K562 (cell line): ENCODE data around the gene MARK4. TPM values are rescaled to one million over a fixed set of nuclear protein-coding genes. Genes with fewer than 3 reads are reported as not detected.

ENCODE experiments used
- BDP1 ChIP-seq: IDR thresholded peaks from 3 replicates; pipeline ENCODE4 v1.6.1; 2011; ENCODE audit not compliant: insufficient read length, insufficient read depth
- HMGN3 ChIP-seq: IDR thresholded peaks from 2 replicates; pipeline ENCODE4 v1.6.1; 2011; ENCODE audit warnings: borderline replicate concordance, low read depth, mild to moderate bottlenecking, mixed read lengths, low read length; ENCODE audit not compliant: insufficient read length; ENCODE audit errors: extremely low read depth
- IFI16 ChIP-seq: fragments of 250-450 bp; sonication (Bioruptor Pico); IDR thresholded peaks from 2 replicates; pipeline ENCODE4 v2.1.2; 2022; ENCODE audit warnings: mild to moderate bottlenecking, inconsistent platforms
- KDM2B ChIP-seq: fragments of 250-450 bp; sonication (Bioruptor Pico); IDR thresholded peaks from 2 replicates; pipeline ENCODE4 v1.8.0; 2021; ENCODE audit warnings: mild to moderate bottlenecking, moderate library complexity
- LEF1 ChIP-seq: fragments of 450-650 bp; IDR thresholded peaks from 2 replicates; pipeline ENCODE4 v1.6.1; 2016; ENCODE audit warnings: mild to moderate bottlenecking
- NFE2 ChIP-seq: IDR thresholded peaks from 2 replicates; pipeline ENCODE4 v1.6.1; 2014; ENCODE audit warnings: antibody characterized with exemption, low read depth
- POLR2A ChIP-seq: fragments of 450-650 bp; conservative IDR thresholded peaks from 2 replicates; pipeline ENCODE4 v1.6.1; 2016
- POLR2H ChIP-seq: IDR thresholded peaks from 2 replicates; pipeline ENCODE4 v1.6.1; 2016; ENCODE audit warnings: missing genetic modification characterization, low read depth, mild to moderate bottlenecking, control low read depth, missing compliant biosample characterization, moderate library complexity
- RBFOX2 ChIP-seq: fragments of 200-400 bp; formaldehyde crosslinking; IDR thresholded peaks from 2 replicates; pipeline ENCODE4 v1.6.1; 2017; ENCODE audit warnings: low read depth, mild to moderate bottlenecking, low read length, moderate library complexity
- SMAD4 ChIP-seq: fragments of 250-450 bp; sonication (Bioruptor Pico); conservative IDR thresholded peaks from 2 replicates; pipeline ENCODE4 v1.8.0; 2021; ENCODE audit warnings: inconsistent platforms, mild to moderate bottlenecking, moderate library complexity
- SREBF1 ChIP-seq: fragments of 150-350 bp; IDR thresholded peaks from 2 replicates; pipeline ENCODE4 v1.6.1; 2014; ENCODE audit warnings: antibody characterized with exemption, low read depth, low read length, borderline replicate concordance
- XRCC3 ChIP-seq: fragments of 450-650 bp; IDR thresholded peaks from 2 replicates; pipeline ENCODE4 v1.6.1; 2017; ENCODE audit warnings: mild to moderate bottlenecking, moderate library complexity
- ZBED1 ChIP-seq: IDR thresholded peaks from 2 replicates; pipeline ENCODE4 v1.6.1; 2014
- ZFP36 ChIP-seq: fragments of 150-350 bp; IDR thresholded peaks from 2 replicates; pipeline ENCODE4 v1.6.1; 2018; ENCODE audit warnings: low read length, low read depth; ENCODE audit not compliant: partially characterized antibody
- ZNF212 ChIP-seq: fragments of 450-650 bp; formaldehyde crosslinking; IDR thresholded peaks from 2 replicates; pipeline ENCODE4 v1.4.0; 2020; ENCODE audit warnings: mild to moderate bottlenecking
- ZNF3 ChIP-seq: fragments of 250-450 bp; sonication (Bioruptor Pico); IDR thresholded peaks from 2 replicates; pipeline ENCODE4 v1.5.0; 2021; ENCODE audit warnings: mild to moderate bottlenecking, moderate library complexity
- ZNF699 ChIP-seq: fragments of 250-450 bp; sonication (Bioruptor Pico); IDR thresholded peaks from 2 replicates; pipeline ENCODE4 v1.8.0; 2021; ENCODE audit warnings: mild to moderate bottlenecking, moderate library complexity; ENCODE audit not compliant: insufficient replicate concordance
- polyA plus RNA-seq, 8 experiments: library from polyadenylated mRNA; depleted of rRNA in 4 of 8; stranded (reverse) in 5 of 8; unstranded in 3 of 8; fragments of >200 nt; fragmentation: Nextera tagmentation in 2 of 8; fragmentation: Illumina TruSeq in 1 of 8; extraction: Ambion mirVana in 2 of 8; extraction: Trizol in 1 of 8; gene quantifications; 2 replicates each; pipeline versions ENCODE4 v1.2.1 to v1.2.3, GENCODE V29; 2011 to 2014; ENCODE audit warnings: inconsistent platforms in 1 of 8, missing spikeins in 1 of 8
- total RNA-seq, 7 experiments: library from RNA; depleted of rRNA in 6 of 7; stranded (reverse); fragments of >200 nt in 6 of 7; fragmentation: Illumina TruSeq in 2 of 7; extraction: Trizol in 2 of 7; gene quantifications; 2 replicates each; pipeline versions ENCODE4 v1.2.1 to v1.2.3, GENCODE V29; 2011 to 2021; ENCODE audit warnings: low replicate concordance in 1 of 7
- TF ChIP-seq, protein P1 (sequence below): fragments of 450-650 bp; IDR thresholded peaks from 2 replicates; pipeline ENCODE4 v1.7.1; 2018; ENCODE audit warnings: mild to moderate bottlenecking, low read depth; ENCODE audit not compliant: partially characterized antibody
- TF ChIP-seq, protein P2 (sequence below), 3 experiments: fragments of 200-800 bp in 1 of 3; sonication (Bioruptor generic) in 1 of 3; sonication (generic) in 1 of 3; formaldehyde crosslinking in 1 of 3; IDR thresholded peaks; 2 replicates each; pipeline versions ENCODE4 v1.6.1 to v1.8.0; 2016 to 2022; ENCODE audit warnings: mild to moderate bottlenecking in 2 of 3, missing compliant biosample characterization in 2 of 3, missing genetic modification characterization in 2 of 3, missing genetic modification reagents in 1 of 3
- TF ChIP-seq, protein P3 (sequence below): sonication (generic); formaldehyde crosslinking; IDR thresholded peaks from 2 replicates; pipeline ENCODE4 v1.8.0; 2023; ENCODE audit warnings: mild to moderate bottlenecking, missing genetic modification reagents
- TF ChIP-seq, protein P4 (sequence below): fragments of 200-800 bp; sonication (Bioruptor generic); IDR thresholded peaks from 2 replicates; pipeline ENCODE4 v1.6.1; 2017; ENCODE audit warnings: missing genetic modification characterization, missing compliant biosample characterization

The MARK4 gene
- total and polyA plus RNA-seq, 9 of the 15 experiments (the other 6 are each of a cell fraction or from before 2014, with no cell fraction given) = 0.52 to 29.4 (median 8.6) TPM

DNA sequence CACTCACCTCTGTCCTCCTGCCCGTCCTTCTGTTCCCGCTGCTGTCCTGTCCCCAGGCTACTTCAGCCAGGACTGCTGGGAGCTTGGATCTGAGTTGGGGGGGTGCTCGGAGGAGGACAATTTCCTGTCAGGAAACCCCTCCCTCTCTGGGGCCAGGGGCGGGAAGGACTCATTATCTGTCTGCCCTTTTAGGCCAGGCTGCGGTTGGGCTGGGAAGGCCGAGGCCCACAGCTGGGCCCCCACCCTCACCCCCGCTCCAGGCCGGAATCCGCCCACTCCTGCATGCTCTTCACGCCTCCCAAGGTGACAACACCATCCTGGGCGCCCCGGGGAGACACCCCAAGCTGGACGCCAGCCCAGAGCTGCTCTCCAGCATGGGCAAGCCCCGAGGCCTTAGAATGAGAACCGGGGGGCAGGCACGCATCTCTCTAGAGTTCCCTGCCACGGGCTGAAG lies 5.7 kb upstream of the MARK4 start, which contains the start of gene EXOC3L2 (continued):
- TF ChIP-seq, protein P1, sequence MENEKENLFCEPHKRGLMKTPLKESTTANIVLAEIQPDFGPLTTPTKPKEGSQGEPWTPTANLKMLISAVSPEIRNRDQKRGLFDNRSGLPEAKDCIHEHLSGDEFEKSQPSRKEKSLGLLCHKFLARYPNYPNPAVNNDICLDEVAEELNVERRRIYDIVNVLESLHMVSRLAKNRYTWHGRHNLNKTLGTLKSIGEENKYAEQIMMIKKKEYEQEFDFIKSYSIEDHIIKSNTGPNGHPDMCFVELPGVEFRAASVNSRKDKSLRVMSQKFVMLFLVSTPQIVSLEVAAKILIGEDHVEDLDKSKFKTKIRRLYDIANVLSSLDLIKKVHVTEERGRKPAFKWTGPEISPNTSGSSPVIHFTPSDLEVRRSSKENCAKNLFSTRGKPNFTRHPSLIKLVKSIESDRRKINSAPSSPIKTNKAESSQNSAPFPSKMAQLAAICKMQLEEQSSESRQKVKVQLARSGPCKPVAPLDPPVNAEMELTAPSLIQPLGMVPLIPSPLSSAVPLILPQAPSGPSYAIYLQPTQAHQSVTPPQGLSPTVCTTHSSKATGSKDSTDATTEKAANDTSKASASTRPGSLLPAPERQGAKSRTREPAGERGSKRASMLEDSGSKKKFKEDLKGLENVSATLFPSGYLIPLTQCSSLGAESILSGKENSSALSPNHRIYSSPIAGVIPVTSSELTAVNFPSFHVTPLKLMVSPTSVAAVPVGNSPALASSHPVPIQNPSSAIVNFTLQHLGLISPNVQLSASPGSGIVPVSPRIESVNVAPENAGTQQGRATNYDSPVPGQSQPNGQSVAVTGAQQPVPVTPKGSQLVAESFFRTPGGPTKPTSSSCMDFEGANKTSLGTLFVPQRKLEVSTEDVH = no peak
- TF ChIP-seq, protein P2, sequence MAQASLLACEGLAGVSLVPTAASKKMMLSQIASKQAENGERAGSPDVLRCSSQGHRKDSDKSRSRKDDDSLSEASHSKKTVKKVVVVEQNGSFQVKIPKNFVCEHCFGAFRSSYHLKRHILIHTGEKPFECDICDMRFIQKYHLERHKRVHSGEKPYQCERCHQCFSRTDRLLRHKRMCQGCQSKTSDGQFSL (CRISPR knock-in tag; IDR thresholded peaks at IDR 0.05) = peak; percentile 73; the same call in 1 of the 2 replicates
- TF ChIP-seq, protein P2 (tag; IDR thresholded peaks at IDR 0.05) = no peak; a peak in 1 of 4 replicates
- TF ChIP-seq ZFP36 (no peak), ZNF699 (no peak), SMAD4 (peak; percentile 89), IFI16 (no peak), ZNF3 (no peak), NFE2 (no peak), HMGN3 (peak; percentile 85), KDM2B (CRISPR knock-in tag) (no peak), RBFOX2 (peak; percentile 58), BDP1 (no peak), ZBED1 (peak; percentile 32; the same call in 1 of the 2 replicates), POLR2H (tag) (no peak), XRCC3 (no peak), LEF1 (0 out of 2 replicates have a peak, but pooled peaks have one; percentile 36), SREBF1 (no peak), POLR2A (0 out of 2 replicates have a peak, but pooled peaks have one; percentile 49), ZNF212 (no peak)
- TF ChIP-seq, protein P3, sequence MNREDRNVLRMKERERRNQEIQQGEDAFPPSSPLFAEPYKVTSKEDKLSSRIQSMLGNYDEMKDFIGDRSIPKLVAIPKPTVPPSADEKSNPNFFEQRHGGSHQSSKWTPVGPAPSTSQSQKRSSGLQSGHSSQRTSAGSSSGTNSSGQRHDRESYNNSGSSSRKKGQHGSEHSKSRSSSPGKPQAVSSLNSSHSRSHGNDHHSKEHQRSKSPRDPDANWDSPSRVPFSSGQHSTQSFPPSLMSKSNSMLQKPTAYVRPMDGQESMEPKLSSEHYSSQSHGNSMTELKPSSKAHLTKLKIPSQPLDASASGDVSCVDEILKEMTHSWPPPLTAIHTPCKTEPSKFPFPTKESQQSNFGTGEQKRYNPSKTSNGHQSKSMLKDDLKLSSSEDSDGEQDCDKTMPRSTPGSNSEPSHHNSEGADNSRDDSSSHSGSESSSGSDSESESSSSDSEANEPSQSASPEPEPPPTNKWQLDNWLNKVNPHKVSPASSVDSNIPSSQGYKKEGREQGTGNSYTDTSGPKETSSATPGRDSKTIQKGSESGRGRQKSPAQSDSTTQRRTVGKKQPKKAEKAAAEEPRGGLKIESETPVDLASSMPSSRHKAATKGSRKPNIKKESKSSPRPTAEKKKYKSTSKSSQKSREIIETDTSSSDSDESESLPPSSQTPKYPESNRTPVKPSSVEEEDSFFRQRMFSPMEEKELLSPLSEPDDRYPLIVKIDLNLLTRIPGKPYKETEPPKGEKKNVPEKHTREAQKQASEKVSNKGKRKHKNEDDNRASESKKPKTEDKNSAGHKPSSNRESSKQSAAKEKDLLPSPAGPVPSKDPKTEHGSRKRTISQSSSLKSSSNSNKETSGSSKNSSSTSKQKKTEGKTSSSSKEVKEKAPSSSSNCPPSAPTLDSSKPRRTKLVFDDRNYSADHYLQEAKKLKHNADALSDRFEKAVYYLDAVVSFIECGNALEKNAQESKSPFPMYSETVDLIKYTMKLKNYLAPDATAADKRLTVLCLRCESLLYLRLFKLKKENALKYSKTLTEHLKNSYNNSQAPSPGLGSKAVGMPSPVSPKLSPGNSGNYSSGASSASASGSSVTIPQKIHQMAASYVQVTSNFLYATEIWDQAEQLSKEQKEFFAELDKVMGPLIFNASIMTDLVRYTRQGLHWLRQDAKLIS (CRISPR knock-in tag) = no peak
- TF ChIP-seq, protein P4, sequence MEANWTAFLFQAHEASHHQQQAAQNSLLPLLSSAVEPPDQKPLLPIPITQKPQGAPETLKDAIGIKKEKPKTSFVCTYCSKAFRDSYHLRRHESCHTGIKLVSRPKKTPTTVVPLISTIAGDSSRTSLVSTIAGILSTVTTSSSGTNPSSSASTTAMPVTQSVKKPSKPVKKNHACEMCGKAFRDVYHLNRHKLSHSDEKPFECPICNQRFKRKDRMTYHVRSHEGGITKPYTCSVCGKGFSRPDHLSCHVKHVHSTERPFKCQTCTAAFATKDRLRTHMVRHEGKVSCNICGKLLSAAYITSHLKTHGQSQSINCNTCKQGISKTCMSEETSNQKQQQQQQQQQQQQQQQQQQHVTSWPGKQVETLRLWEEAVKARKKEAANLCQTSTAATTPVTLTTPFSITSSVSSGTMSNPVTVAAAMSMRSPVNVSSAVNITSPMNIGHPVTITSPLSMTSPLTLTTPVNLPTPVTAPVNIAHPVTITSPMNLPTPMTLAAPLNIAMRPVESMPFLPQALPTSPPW (CRISPR knock-in tag) = peak; percentile 94
